ENCODE data around the gene ODAD2. TPM values are rescaled to one million over a fixed set of nuclear protein-coding genes. Genes with fewer than 3 reads are reported as not detected.

Gene ODAD2
- total RNA-seq, 1 experiment from 2014 or later: not detected

DNA sequence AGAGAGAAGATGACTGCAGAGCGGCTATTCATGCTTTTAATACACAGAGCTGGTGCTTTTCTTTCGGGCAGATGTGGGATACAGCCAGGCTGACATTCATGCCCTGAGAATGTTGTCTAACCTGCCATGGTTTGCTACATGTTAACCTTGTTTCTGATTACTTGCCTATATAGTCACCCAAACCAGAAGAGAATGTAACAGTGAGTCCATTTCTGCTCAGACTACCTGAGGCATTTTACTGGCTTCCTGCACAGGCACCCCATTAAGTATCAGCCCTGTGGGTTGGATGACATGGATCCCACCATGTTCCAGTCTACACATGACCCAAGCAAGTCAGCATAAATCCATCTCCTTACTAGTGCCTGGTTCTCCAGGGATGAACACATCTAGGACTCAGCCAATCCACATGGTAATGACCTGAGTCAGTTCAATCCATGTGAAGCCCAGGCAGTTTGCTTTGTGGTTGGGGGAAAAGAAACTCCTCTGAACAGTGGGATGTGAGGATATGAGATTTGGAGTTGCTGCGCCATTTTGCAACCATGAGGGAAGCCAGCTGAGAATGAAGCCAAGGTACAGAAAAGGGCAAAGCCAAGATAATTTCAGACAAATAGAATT, 197.6 kb downstream of the ODAD2 start:
- in situ Hi-C loops (cut with HindIII; ENCODE audit: low sequenced_read_pairs): no loop called here

DNA sequence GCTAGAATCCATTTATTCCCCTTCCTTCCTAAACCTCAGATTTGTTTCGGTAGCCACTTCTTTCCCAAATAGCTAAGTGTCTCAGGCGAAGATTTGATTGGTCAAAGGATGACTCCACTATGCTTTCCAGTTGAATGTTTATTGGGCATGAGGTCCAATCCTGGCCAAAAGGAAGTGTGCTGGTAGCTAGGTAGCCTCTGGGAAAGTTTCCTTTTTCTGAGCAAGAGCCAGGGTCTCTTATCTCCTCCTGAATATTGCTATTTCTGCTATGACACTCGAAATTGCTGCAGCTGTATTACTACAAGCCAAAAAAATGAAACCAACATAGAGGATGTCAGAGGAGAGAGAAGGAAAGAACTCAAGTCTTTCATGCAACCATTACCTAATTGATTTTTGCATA, 199.8 kb downstream of the ODAD2 start:
- DNase-seq (ENCODE audit: low spot score): no peak
- in situ Hi-C loops (cut with HindIII; ENCODE audit: low sequenced_read_pairs): no loop called here

More for the DNA sequence above, 197.6 kb downstream of the ODAD2 start:
- DNase-seq (ENCODE audit: low spot score): no peak

DNA sequence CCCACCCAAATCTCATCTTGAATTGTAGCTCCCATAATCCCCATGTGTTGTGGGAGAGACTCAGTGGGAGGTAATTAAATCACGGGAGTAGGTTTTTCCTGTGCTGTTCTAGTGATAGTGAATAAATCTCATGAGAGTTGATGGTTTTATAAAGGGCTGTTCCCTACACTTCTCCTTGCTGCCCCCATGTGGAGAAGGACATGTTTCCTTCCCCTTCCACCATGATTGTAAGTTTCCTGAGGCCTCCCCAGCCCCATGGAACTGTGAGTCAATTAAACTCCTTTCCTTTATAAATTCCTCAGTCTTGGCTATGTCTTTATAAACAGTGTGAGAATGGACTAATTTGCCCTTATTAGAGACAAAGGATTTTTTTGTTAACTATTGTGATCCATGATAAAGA, 204.7 kb downstream of the ODAD2 start:
- in situ Hi-C loops (cut with HindIII; ENCODE audit: low sequenced_read_pairs): no loop called here

DNA sequence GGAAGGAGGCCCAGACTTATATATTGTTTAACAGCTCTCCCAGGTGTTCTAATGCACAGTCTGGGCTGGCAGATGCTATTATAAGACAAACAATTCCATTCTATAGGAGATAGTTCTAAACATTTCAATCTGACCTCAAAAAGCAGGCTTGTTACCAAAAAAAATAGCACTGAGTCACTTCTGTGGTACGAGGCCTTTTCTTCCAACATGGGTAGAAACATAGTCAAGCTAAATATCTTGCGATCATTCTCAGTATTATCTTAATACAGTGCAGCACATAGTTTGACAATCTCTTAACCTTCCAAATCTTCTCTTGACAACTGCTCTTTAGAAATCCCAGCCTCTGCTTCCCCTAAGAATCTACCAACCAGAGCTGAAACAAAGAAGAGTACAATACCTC, 206.7 kb downstream of the ODAD2 start:
- in situ Hi-C loops (cut with HindIII; ENCODE audit: low sequenced_read_pairs): no loop called here

More for the DNA sequence above, 204.7 kb downstream of the ODAD2 start:
- no peak for DNase-seq (ENCODE audit: low spot score)

DNA sequence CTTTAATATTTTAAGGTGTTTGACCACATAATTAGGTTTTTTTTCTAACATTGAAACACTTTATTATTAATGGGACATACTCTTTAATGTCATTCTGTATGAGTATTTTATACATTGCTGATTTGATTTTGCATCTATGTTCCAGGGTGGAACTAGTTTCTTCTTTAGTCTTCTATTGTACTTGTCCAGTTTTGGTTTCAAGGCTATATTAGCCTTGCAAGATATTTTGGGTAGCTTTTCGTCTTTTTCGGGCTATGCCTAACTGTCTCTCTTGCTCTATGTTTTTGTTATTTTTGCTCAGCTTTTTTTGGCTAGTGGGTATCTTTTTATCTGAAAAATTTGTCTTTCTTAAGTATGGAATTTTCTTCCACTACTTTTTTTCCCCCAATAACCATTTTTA, 214.6 kb downstream of the ODAD2 start:
- in situ Hi-C loops (cut with HindIII; ENCODE audit: low sequenced_read_pairs): no loop called here
- no peak for DNase-seq (ENCODE audit: low spot score)

More for the DNA sequence above, 206.7 kb downstream of the ODAD2 start:
- no peak for DNase-seq (ENCODE audit: low spot score)

DNA sequence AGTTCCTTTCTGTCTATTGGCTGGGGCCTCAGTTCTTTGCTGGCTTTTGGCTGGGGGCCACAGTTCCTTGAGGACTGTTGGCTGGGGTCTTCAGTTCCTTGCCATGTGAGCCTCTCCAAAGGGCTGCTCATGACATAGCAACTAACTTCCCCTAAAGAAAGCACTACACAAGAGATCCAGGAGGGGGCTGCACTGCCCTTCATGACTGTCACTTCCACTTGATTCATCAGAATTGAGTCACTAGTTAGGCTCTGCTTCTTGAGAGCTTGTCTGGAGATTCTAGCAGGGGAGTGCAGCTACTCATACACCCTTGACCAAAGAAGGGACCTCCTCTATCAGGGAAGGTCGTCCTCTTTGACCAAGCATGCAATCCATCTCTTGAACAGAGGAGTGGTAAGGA, 215.2 kb downstream of the ODAD2 start:
- DNase-seq (ENCODE audit: low spot score): peak; percentile 3
- in situ Hi-C loops (cut with HindIII; ENCODE audit: low sequenced_read_pairs): no loop called here

DNA sequence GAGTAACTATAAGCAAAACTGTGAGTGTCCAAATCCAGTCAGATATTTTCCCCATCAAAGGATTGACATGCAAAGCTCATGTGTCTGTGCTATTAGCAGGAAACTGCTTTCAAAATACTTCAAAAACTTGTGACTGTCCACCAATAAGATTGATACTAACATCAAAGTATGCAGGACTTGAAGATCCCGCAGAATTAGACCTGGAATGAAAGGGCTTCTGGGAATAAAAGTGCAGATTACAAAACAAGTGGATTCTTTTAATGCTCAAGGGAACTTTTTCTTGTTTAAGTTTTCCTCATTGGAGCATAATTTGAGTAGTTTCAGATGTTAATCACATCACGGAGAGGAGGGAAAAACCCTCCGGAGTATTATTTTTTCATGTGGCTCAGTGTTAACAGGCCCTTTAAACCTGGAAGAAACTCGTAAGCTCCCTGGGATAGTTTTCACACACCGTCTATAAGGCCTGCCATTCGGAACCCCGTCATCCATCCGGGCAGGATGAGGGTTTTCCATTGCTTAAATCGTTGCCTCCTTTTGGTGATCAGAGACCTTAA, 219.3 kb downstream of the ODAD2 start:
- in situ Hi-C loops (cut with HindIII; ENCODE audit: low sequenced_read_pairs): no loop called here
- DNase-seq (ENCODE audit: low spot score): no peak

DNA sequence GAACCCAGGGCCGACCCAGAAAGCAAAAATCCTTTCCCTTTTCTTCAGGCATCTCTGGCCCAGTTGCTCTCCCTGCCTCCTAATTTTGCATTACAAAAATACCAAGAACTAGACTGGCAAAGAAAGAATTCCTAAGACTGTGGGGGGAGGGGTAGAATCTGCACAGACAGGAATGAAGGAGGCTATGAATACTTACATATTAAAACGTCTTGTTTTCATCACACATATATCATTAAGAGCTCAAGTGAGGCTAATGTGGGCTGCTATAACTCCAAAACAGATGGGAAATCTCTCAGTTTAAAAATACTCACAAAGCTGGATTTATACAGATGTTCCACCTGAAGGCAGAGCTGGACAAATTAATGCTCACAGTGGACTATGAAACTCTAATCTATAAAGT, 224.0 kb downstream of the ODAD2 start:
- no peak for DNase-seq (ENCODE audit: low spot score)
- in situ Hi-C loops (cut with HindIII; ENCODE audit: low sequenced_read_pairs): no loop called here

DNA sequence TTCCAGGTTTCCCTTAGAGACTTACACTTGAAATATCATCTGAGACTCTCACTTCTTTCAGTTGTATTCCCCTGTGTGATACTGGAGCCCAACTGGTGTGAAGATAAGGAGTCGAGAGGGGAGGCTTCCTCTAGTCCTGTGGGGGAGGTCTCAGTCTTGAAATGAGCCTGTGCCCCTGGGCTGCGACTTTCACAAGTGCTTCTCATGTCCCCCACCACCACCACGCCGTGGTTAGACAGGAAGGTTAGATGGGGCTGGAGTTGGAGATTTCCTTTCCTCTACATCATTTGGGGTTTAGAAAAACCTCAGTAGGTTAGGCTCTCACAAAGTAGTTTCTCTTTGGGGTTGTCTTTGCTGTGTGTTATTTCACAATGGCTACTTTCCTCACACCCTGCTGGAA, 227.6 kb downstream of the ODAD2 start:
- DNase-seq (ENCODE audit: low spot score): no peak
- in situ Hi-C loops (cut with HindIII; ENCODE audit: low sequenced_read_pairs): no loop called here

DNA sequence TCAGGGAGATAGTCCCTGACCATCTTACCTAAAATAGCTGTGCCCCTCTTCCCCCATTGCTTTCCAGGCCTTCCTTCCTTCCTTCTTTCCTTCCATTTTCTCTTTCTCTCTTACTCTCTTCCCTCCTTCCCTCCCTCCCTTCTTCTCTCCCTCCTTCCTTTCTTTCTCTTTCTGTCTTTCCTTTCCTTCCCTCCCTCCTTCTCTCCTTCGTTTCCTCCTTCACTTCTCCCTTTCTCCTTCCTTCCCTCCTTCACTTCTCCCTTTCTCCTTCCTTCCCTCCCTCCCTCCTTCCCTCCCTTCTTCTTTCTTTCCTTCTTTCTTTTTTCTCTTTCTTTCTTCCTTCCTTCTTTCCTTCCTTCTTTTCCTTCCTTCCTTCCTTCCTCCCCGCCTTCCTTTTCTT, 228.7 kb downstream of the ODAD2 start:
- in situ Hi-C loops (cut with HindIII; ENCODE audit: low sequenced_read_pairs): no loop called here
- no peak for DNase-seq (ENCODE audit: low spot score)
